GM19328 (cell line): Measurements from ENCODE around the gene PTPRH.
"Not testable (repeated sequence)": the region's sequence is repeated elsewhere in the genome, so short reads cannot be mapped to it uniquely, and the experiment has no call there.

Experiments used
- ATAC-seq: cut with Tn5 transposase; IDR thresholded peaks from one replicate; pipeline ENCODE4 v1.9.1; 2021; ENCODE audit warnings: mild to moderate bottlenecking, moderate library complexity; ENCODE audit not compliant: unreplicated experiment

The PTPRH gene

GRCh38 chr19:55161571-55162322 lies 47.6 kb downstream of the PTPRH start:
- no peak for ATAC-seq

- ATAC-seq, result no peak
These were observed 48.3 kb downstream of the PTPRH start for GRCh38 chr19:55160986-55161365.

DNA sequence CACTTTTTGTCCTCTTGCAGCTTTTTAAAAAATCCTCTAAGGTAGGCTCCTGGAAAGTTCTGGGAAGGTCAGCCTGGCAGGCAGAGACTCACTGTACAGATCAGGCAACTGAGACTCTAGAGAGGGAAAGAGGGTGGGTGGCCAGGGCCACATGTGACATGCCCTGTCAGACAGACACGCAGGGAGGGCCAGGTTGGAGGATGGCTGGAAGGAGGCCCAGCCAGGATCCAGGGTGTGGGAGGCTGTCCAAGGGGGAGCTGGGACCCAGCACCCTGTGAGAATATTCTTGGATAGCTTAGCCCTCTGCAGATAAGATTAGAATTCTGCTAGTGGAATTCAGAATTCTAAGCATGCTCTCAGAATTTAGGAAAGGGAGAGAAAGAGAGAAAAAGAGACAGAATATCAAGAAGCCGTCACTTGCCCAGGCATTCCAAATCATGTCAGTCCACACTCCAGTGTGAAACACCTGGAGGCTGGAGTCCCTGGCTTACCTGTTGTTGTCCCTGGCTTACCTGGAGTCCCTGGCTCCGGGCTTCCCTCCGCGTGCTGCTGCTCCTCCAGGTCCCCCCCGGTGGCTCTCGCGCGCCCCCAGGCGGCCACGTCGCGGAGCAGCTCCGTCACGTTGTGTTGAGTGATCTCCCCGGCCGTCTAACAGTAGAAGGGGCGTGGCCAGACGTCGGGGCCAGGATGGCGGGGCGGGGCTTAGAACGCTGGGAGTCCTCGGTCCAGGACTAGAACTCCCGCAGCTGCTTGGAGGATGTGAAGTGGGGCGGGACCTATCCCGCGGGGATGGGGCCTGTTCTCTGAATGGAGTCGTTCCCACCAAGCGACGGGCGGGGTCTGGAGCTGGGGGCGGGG lies 48.9 kb downstream of the PTPRH start:
- ATAC-seq, result peak; percentile 57

GRCh38 chr19:55158848-55159749 lies 50.2 kb downstream of the PTPRH start:
- ATAC-seq, result no peak

DNA sequence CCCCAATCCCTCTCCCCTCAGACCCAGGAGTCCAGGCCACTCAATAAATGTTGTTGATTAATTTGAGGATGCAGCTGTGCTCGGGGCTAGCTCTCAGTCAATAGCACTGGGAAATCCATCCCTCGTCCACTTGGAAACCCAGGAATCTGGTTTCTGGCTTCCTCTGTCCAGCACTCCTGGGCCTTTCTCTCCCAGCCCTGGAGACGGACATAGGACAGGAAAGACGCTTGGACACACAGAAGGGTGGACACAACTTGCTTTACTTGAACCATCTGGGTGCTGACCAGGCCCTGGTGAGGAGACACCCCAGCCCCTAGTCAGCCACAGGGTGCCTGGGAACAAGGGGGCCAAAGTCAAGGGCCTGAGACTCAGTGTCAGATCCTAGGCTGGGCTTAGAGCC lies 50.9 kb downstream of the PTPRH start:
- ATAC-seq, result no peak

GRCh38 chr19:55157064-55157908 lies 52.0 kb downstream of the PTPRH start, which contains the start of gene TNNI3:
TNNI3 (minus strand) TSS chr19:55157732; CDS start chr19:55157589, 143 bp downstream.
- no peak for ATAC-seq

- no peak for ATAC-seq
These were observed 52.9 kb downstream of the PTPRH start for GRCh38 chr19:55156202-55157063.

GRCh38 chr19:55155784-55156183 lies 53.5 kb downstream of the PTPRH start:
- ATAC-seq, result not testable (repeated sequence)

GRCh38 chr19:55153652-55154264 lies 55.5 kb downstream of the PTPRH start:
- ATAC-seq, result no peak

- ATAC-seq, result no peak
These were observed 57.3 kb downstream of the PTPRH start for GRCh38 chr19:55152017-55152416.

DNA sequence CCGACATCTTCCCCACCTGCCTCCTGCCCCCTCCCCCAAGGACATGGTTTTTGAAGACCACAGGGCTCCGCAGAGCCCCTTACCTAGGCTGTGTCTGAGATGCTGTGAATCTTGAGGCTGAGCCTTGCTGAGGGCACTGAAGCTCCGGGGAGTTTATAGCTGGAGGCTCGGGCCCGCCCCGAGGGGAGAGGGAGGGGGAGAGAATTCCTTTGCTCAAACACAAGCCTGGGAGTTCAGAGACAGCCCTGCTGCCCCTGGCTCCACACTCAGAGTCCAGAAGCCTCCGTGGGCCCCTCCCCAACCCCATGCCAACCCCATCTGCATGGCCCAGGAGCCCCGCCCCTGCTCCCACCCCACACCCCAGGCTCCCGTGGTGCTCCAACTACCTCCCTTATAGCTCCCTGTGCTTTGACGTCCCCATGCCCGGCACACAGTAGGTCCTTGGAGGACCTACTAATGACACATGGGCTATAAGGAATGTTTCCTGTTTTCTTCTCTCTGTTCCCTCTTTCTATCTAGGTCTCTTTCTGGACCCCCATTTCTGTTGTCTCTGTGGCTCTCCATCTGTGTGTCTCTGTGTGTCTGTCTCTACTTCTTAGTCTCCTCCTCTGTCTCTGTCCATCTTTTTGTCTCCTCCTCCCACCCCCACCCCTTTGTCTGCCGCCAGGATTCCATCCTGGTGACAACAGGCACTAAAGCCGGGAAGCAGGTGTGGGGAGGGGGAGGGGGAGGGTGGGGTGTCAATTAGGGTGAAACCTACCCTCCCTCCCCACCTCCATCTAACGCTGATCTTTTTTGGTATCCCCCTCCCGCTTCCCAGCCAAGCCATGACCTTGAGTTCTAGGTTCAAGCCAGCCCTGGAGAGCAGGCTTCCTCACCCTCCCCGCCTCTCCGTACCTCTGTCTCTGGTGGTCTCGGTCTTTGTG lies 60.0 kb downstream of the PTPRH start, which contains the start of gene TNNT1:
Gene TNNT1 (minus strand): TSS at position 129 of the 926 bp plus-strand sequence. CDS start 2,049 bp downstream, outside the sequence.
- ATAC-seq, result no peak

GRCh38 chr19:55147545-55148251 lies 61.6 kb downstream of the PTPRH start:
- ATAC-seq, result no peak

GRCh38 chr19:55146705-55147273 lies 62.5 kb downstream of the PTPRH start:
- no peak for ATAC-seq

DNA sequence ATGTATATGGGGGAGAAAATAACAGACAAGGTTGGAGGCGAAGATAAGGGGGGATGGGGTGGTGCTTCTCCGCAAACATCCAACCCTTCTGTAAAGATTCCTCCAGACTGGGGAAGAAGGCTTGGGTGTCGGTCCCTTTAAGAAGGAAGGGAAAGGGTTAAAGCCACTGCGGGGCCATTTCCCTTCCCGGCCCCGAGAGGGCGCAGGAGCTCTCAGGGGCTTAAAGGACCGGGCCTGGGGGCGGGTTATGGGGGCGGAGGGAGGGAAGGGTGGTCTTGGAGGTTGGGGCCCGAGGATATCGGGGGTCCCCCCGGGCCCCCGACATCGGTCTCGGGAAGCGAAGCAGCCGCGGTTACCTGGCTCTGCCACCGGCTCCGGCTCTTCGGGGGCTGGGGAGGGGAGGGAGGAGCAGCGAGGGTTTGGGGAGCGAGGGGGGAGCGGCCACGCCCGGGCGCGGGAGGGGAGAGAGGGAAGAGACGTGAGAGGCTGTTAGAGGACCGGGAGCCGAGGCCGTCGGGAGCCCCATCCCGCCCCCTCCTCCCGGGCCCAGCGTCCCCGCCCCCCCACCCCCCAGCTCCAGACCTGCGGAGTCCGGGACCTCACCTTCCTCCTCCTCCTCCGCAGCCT lies 63.1 kb downstream of the PTPRH start:
- ATAC-seq, result no peak

GRCh38 chr19:55145232-55145631 lies 64.1 kb downstream of the PTPRH start:
- ATAC-seq, result no peak

DNA sequence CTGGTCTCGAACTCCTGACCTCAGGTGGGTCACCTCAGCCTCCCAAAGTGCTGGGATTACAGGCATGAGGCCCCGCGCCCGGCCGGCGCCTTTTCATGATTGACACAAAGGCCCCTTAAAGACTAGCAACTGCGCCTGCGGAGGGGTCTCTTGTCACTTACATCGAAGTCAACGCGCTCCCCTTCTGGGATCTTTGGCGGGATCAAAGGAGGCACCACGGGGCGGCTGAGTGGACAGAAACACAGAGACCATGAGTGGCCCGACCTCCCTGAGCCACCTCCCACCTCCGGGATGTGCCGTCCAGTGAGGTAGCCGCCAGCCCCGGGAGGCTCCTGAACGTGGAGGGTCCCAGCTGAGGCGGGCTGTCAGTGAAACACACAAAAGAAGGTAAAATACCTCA lies 67.6 kb downstream of the PTPRH start:
- ATAC-seq, result no peak
